Activated T-cell treated with anti-CD3 and anti-CD28 coated beads, Interleukin-2, amount 50 U/mL, for 72 hours (primary cell): ENCODE data around the gene REG3A. TPM values are rescaled to one million over a fixed set of nuclear protein-coding genes. Genes with fewer than 3 reads are reported as not detected.

Experiments
- ATAC-seq, 2 donors: fragments of 150-1000 bp; cut with Tn5 transposase; replicated peaks in 1 of 2; 2 replicates each; pipeline ENCODE4 v1.10.0; 2021; ENCODE audit warnings: moderate library complexity in 2 of 2, mild to moderate bottlenecking in 1 of 2
- DNase-seq, 2 donors: peaks; one replicate each; pipeline ENCODE4 v3.0.0; 2021 to 2022; ENCODE audit warnings: mixed read lengths in 1 of 2
- H3K27ac Mint-ChIP-seq: one replicate; pipeline ENCODE4 v1.8.0; 2022; ENCODE audit warnings: mild to moderate bottlenecking, moderate library complexity, mixed read lengths
- H3K27me3 Mint-ChIP-seq: one replicate; pipeline ENCODE4 v1.8.0; 2022; ENCODE audit warnings: low read depth, mixed read lengths
- H3K36me3 Mint-ChIP-seq, 2 donors: one replicate each; pipeline ENCODE4 v1.8.0; 2022; ENCODE audit warnings: mixed read lengths in 2 of 2, mild to moderate bottlenecking in 1 of 2; ENCODE audit not compliant: insufficient read depth in 2 of 2
- H3K4me1 Mint-ChIP-seq: one replicate; pipeline ENCODE4 v1.8.0; 2022; ENCODE audit warnings: low read depth, mixed read lengths
- H3K4me3 Mint-ChIP-seq, 2 donors: one replicate each; pipeline ENCODE4 v1.8.0; 2022; ENCODE audit warnings: mild to moderate bottlenecking in 2 of 2, mixed read lengths in 2 of 2, moderate library complexity in 2 of 2
- H3K9me3 Mint-ChIP-seq, 2 donors: one replicate each; pipeline ENCODE4 v1.8.0; 2022; ENCODE audit warnings: mixed read lengths in 2 of 2
- total RNA-seq, 2 donors: library from RNA; stranded (reverse); gene quantifications; one replicate each; pipeline ENCODE4 v1.2.3, GENCODE V29; 2022

Gene REG3A
- not detected for total RNA-seq

- no peaks in the 10 kb centered on the region for H3K4me1 Mint-ChIP-seq
- no peaks in the 10 kb centered on the region for H3K36me3 Mint-ChIP-seq
- ATAC-seq (no peak), DNase-seq (no peak)
- no peak within 1 kb of the TSS for H3K27ac Mint-ChIP-seq
- H3K4me3 Mint-ChIP-seq: no peak within 1 kb of the TSS
- H3K9me3 Mint-ChIP-seq: peaks cover 5 to 13% of the 10 kb centered on the region in 2 donors
- H3K27me3 Mint-ChIP-seq: no peaks in the 10 kb centered on the region
Measured at GRCh38 chr2:79159653-79160052, at the start of gene REG3A. TSS of gene REG3A (minus strand) at chr2:79159753. CDS start at chr2:79159405, 348 bp downstream.

- no peaks in the 10 kb centered on the region for H3K4me1 Mint-ChIP-seq
- peaks cover 5 to 8% of the 10 kb centered on the region in 2 donors for H3K9me3 Mint-ChIP-seq
- H3K27ac Mint-ChIP-seq: no peak overlapping the region
- H3K4me3 Mint-ChIP-seq: no peak overlapping the region
- H3K36me3 Mint-ChIP-seq: no peaks in the 10 kb centered on the region
- ATAC-seq (no peak), DNase-seq (no peak)
- H3K27me3 Mint-ChIP-seq: no peaks in the 10 kb centered on the region
Measured at GRCh38 chr2:79200762-79201161, 41.2 kb upstream of the REG3A start.

- DNase-seq: no peak
- Mint-ChIP-seq H3K4me1 (no peaks in the 10 kb centered on the region), H3K27ac (no peak overlapping the region), H3K36me3 (no peaks in the 10 kb centered on the region), H3K4me3 (no peak overlapping the region), H3K9me3 (peaks cover 8 to 16% of the 10 kb centered on the region in 2 donors), H3K27me3 (no peaks in the 10 kb centered on the region)
- no peak for ATAC-seq
Measured at GRCh38 chr2:79191816-79192215, 32.3 kb upstream of the REG3A start.

DNA sequence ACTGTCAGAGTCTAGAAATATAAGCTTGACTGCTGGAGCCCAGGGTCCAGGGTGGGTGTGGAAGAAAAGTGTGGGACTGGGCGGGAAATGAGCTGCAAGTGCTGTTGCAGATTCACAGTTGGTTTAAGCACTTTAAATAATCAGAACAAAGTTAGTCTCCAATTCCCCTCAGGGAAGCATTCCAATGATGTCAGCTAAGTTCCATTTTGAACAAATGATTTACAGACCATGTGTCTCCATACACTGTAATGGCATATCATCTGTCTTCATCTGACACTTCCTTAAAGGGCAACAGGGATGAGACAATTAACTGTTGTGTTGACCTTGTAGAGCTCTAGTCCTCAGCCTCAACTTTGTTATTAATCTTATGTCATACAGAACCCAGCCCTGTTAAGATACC lies 31.5 kb upstream of the REG3A start:
- Mint-ChIP-seq H3K36me3 (no peaks in the 10 kb centered on the region), H3K9me3 (peaks cover 8 to 14% of the 10 kb centered on the region in 2 donors), H3K4me3 (no peak overlapping the region), H3K27me3 (no peaks in the 10 kb centered on the region), H3K27ac (no peak overlapping the region), H3K4me1 (no peaks in the 10 kb centered on the region)
- ATAC-seq: no peak
- DNase-seq: no peak

DNA sequence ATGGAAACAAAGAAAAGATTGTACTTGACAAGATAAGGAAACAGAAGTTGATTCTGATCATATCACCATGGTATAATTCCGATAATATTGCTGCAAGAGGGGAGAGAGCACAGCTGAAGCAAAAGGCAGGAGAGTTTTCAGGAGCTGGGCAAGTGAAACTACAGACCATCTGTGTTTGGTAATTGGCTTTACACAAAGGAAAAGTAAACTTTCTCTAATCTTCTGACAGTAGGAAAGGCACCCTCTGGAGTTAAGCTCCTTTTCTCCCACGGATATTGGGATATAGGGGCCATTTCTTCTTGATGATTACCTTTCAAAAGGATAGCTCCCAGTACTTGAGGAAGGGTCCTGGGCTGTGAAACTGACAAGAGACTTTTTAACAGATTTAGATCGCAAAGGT lies 29.9 kb upstream of the REG3A start:
- Mint-ChIP-seq H3K27me3 (no peaks in the 10 kb centered on the region), H3K9me3 (peaks cover 10 to 19% of the 10 kb centered on the region in 2 donors), H3K36me3 (no peaks in the 10 kb centered on the region), H3K4me1 (no peaks in the 10 kb centered on the region), H3K4me3 (no peak overlapping the region), H3K27ac (no peak overlapping the region)
- no peak for ATAC-seq
- no peak for DNase-seq

GRCh38 chr2:79181617-79182016 lies 22.1 kb upstream of the REG3A start:
- DNase-seq: no peak
- ATAC-seq: no peak
- H3K4me1 Mint-ChIP-seq: no peaks in the 10 kb centered on the region
- no peak overlapping the region for H3K4me3 Mint-ChIP-seq
- H3K27me3 Mint-ChIP-seq: no peaks in the 10 kb centered on the region
- H3K36me3 Mint-ChIP-seq: no peaks in the 10 kb centered on the region
- peaks cover 9 to 24% of the 10 kb centered on the region in 2 donors for H3K9me3 Mint-ChIP-seq
- H3K27ac Mint-ChIP-seq: no peak overlapping the region

DNA sequence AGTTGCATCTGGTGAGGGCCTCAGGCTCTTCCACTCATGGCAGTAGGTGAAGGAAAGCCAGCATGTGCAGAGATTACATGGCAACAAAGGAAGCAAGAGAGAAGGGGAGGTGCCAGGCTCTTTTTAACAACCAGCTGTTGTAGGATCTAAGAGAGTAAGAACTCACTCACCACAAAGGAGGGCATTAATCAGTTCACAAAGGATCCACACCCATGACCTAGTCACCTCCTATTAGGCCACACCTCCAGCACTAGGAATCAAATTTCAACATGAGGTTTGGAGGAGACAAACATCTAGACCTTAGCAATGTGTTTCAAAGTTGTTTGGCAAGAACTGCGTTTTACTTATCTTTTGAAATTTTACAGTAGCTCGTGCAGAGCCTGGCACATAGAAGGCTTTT lies 20.5 kb upstream of the REG3A start:
- no peak overlapping the region for H3K4me3 Mint-ChIP-seq

DNA sequence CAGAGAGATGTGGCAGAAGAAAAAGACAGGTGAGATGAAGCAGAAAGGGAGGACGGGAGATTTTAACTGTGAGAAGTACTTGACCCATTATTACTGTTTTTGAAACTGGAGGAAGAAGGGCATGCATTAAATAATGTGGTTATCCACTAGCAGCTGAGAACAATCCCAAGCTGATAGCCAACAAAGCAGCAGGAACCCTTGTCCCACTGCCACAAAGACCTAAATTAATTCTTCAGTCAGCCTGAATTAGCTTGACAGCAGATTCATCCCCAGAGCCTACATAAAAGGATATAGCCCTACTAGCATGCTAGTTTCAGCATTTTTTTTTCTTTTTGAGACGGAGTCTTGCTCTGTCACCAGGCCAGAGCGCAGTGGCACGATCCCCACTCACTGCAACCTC lies 19.5 kb upstream of the REG3A start:
- H3K27ac Mint-ChIP-seq: no peak overlapping the region
- no peak for ATAC-seq
- no peaks in the 10 kb centered on the region for H3K36me3 Mint-ChIP-seq
- no peaks in the 10 kb centered on the region for H3K27me3 Mint-ChIP-seq
- no peak overlapping the region for H3K4me3 Mint-ChIP-seq
- no peak for DNase-seq
- no peaks in the 10 kb centered on the region for H3K4me1 Mint-ChIP-seq
- peaks cover 7 to 19% of the 10 kb centered on the region in 2 donors for H3K9me3 Mint-ChIP-seq

More for the DNA sequence above, 20.5 kb upstream of the REG3A start:
- no peaks in the 10 kb centered on the region for H3K36me3 Mint-ChIP-seq
- no peaks in the 10 kb centered on the region for H3K4me1 Mint-ChIP-seq
- no peak overlapping the region for H3K27ac Mint-ChIP-seq
- ATAC-seq: no peak
- H3K9me3 Mint-ChIP-seq: peaks cover 11 to 27% of the 10 kb centered on the region in 2 donors
- no peaks in the 10 kb centered on the region for H3K27me3 Mint-ChIP-seq
- no peak for DNase-seq

DNA sequence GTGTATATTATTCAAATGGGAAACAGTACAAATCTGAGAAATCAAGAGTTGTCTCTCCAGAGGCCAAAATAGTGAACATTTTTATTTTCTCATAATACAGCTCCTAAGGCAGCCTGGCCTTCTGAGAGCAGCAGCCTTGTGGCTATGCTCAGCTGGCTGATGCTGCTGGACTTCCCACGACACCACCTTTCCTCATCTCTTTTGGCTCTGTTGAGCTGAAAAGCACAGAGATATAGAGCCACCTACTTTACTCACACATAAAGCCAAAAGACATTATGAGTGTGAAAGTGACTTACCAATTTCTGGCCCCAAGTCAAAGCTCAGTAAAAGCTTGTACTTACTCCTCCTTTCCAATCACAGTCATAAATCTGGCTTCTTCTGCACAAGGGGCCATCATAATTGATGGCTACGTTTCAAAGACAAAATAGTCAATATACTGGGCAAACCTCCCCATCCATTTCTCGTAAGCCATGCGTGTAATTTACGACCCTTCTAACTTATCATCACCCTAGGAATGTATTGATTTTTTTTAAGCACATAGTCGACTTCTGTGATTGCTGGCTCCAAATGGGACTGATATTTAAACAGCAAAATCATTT lies 18.6 kb upstream of the REG3A start:
- no peak overlapping the region for H3K27ac Mint-ChIP-seq
- H3K36me3 Mint-ChIP-seq: no peaks in the 10 kb centered on the region
- peaks cover 10 to 21% of the 10 kb centered on the region in 2 donors for H3K9me3 Mint-ChIP-seq
- H3K4me3 Mint-ChIP-seq: no peak overlapping the region
- H3K27me3 Mint-ChIP-seq: no peaks in the 10 kb centered on the region
- no peak for DNase-seq
- ATAC-seq: no peak
- H3K4me1 Mint-ChIP-seq: no peaks in the 10 kb centered on the region

DNA sequence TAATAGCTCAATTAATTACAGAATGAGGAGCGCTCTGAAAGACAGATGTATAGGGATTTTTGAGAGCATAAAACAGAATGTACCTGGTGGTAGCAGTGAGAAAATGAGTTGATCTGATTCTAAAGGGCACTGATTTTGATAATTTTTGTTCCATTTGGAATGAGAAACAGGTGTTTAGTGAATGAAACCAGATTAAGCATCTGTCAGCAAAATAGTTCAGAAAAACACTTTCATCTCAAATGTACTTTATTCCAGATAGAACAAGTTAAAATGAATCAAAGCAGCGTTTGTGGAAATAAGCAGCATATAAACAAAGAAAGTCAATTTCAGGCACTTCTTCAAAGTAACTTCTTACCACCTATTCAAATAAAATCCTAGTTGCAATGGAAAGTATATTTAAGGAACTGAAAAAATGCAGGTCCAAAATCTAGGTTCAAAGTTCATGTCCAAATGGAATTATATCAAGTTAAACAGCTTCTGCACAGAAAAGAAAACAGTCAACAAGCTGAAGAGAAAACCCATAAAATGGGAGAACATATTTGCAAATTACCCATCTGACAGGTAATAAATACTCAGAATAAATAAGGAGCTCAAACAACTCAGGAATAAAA lies 11.9 kb upstream of the REG3A start:
- H3K4me3 Mint-ChIP-seq: no peak overlapping the region
- ATAC-seq (no peak), DNase-seq (no peak)
- H3K27ac Mint-ChIP-seq: no peak overlapping the region
- no peaks in the 10 kb centered on the region for H3K4me1 Mint-ChIP-seq
- H3K36me3 Mint-ChIP-seq: peaks cover 0 to 4% of the 10 kb centered on the region in 2 donors
- peaks cover 12 to 15% of the 10 kb centered on the region in 2 donors for H3K9me3 Mint-ChIP-seq
- H3K27me3 Mint-ChIP-seq: no peaks in the 10 kb centered on the region

- Mint-ChIP-seq H3K27ac (no peak overlapping the region), H3K4me3 (no peak overlapping the region), H3K4me1 (no peaks in the 10 kb centered on the region), H3K9me3 (peaks cover 7 to 18% of the 10 kb centered on the region in 2 donors), H3K36me3 (no peaks in the 10 kb centered on the region), H3K27me3 (no peaks in the 10 kb centered on the region)
- no peak for ATAC-seq
- no peak for DNase-seq
Measured at GRCh38 chr2:79162801-79163200, 3.2 kb upstream of the REG3A start.

- ATAC-seq (no peak), DNase-seq (no peak)
- Mint-ChIP-seq H3K9me3 (peaks cover 7 to 18% of the 10 kb centered on the region in 2 donors), H3K36me3 (no peaks in the 10 kb centered on the region), H3K4me1 (no peaks in the 10 kb centered on the region), H3K27me3 (no peaks in the 10 kb centered on the region), H3K27ac (no peak overlapping the region), H3K4me3 (no peak overlapping the region)
Measured at GRCh38 chr2:79162132-79162531, 2.6 kb upstream of the REG3A start.

DNA sequence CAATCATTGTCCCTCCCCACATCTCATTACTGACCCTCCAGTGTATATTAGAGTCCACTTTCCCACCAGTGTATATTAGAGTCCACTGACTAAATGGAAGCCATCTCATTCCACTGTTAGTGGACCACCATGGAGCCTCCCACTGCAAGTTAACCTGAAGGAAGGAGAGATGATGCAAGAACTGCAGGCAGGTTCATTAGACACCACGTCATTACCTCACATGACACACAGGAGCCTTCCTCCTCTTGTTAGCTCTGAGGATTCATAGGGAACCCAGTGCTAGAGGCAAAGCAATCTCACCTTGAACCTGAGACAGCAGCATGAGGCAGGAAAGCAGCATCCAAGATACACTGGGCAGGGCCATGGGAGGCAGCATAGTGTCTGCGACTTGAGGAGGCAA lies 523 bp downstream of the REG3A start:
- Mint-ChIP-seq H3K27me3 (no peaks in the 10 kb centered on the region), H3K4me1 (no peaks in the 10 kb centered on the region), H3K9me3 (peaks cover 5 to 12% of the 10 kb centered on the region in 2 donors), H3K36me3 (no peaks in the 10 kb centered on the region), H3K4me3 (no peak overlapping the region), H3K27ac (no peak overlapping the region)
- DNase-seq (no peak), ATAC-seq (no peak)
